Hindlimb muscle (tissue), 1 donor: ENCODE data around the gene ZNF770. TPM values are rescaled to one million over a fixed set of nuclear protein-coding genes. Genes with fewer than 3 reads are reported as not detected.
A peak's percentile ranks its signal among the peaks of the same experiment; 100 is the strongest.
"Not testable (repeated sequence)": the region's sequence is repeated elsewhere in the genome, so short reads cannot be mapped to it uniquely, and the experiment has no call there.

Source experiments
- DNase-seq: peaks from one replicate; pipeline ENCODE4 v3.0.0-alpha.2; 2013
- polyA plus RNA-seq: library from polyadenylated mRNA; unstranded; fragments of 120-200 nt; gene quantifications from one replicate; pipeline ENCODE4 v1.2.1, GENCODE V29; 2013; ENCODE audit not compliant: insufficient read length

The ZNF770 gene
- polyA plus RNA-seq, 1 donor, result 22.7 TPM

- DNase-seq, result no peak
Measured at GRCh38 chr15:34973512-34973911, 14.6 kb downstream of the ZNF770 start.

- not testable (repeated sequence) for DNase-seq
Measured at GRCh38 chr15:34970098-34970643, 17.9 kb downstream of the ZNF770 start.

GRCh38 chr15:34969340-34970097, 18.6 kb downstream of the ZNF770 start, which contains the start of gene AQR:
AQR (minus strand) TSS chr15:34969742; CDS start chr15:34969613, 129 bp downstream.
- DNase-seq, result peak; percentile 96

- no peak for DNase-seq
Measured at GRCh38 chr15:34964277-34964676, 23.8 kb downstream of the ZNF770 start.

- DNase-seq, result no peak
Measured at GRCh38 chr15:34953851-34954250, 34.2 kb downstream of the ZNF770 start.

GRCh38 chr15:34952481-34952880, 35.6 kb downstream of the ZNF770 start:
- DNase-seq, result no peak

- DNase-seq, result peak; percentile 14
Measured at GRCh38 chr15:34951993-34952392, 36.1 kb downstream of the ZNF770 start.

GRCh38 chr15:34944936-34945335, 43.2 kb downstream of the ZNF770 start:
- DNase-seq, result no peak

GRCh38 chr15:34943711-34944110, 44.4 kb downstream of the ZNF770 start:
- DNase-seq, result no peak

- not testable (repeated sequence) for DNase-seq
Measured at GRCh38 chr15:34943264-34943663, 44.8 kb downstream of the ZNF770 start.

GRCh38 chr15:34942363-34942762, 45.7 kb downstream of the ZNF770 start:
- DNase-seq, result no peak

- no peak for DNase-seq
Measured at GRCh38 chr15:34941831-34942230, 46.3 kb downstream of the ZNF770 start.

GRCh38 chr15:34941185-34941698, 46.8 kb downstream of the ZNF770 start:
- DNase-seq, result no peak

- no peak for DNase-seq
Measured at GRCh38 chr15:34933432-34933975, 54.6 kb downstream of the ZNF770 start.

GRCh38 chr15:34928349-34928748, 59.7 kb downstream of the ZNF770 start:
- not testable (repeated sequence) for DNase-seq

Other genes with a start within 250 kb of the ZNF770 start
- 3.6 TPM for gene GJD2, start 233.3 kb downstream of the ZNF770 start, polyA plus RNA-seq
- gene ACTC1, start 192.7 kb downstream of the ZNF770 start, polyA plus RNA-seq, result 8,600 TPM
- 17.6 TPM for gene AQR, start 18.5 kb downstream of the ZNF770 start, polyA plus RNA-seq
- not detected for gene NANOGP8, start 97.0 kb upstream of the ZNF770 start, polyA plus RNA-seq